HG03457 (cell line): Measurements from ENCODE around the gene AP1G2.
"Not testable (repeated sequence)": the region's sequence is repeated elsewhere in the genome, so short reads cannot be mapped to it uniquely, and the experiment has no call there.

Experiments used
- ATAC-seq: cut with Tn5 transposase; IDR thresholded peaks from one replicate; pipeline ENCODE4 v1.9.1; 2021; ENCODE audit warnings: moderate number of reproducible peaks; ENCODE audit not compliant: unreplicated experiment

The AP1G2 gene

GRCh38 chr14:23601424-23601823 is 33.8 kb upstream of the AP1G2 start:
- no peak for ATAC-seq

GRCh38 chr14:23600806-23601205 is 33.2 kb upstream of the AP1G2 start:
- ATAC-seq: no peak

- ATAC-seq: no peak
Observed at GRCh38 chr14:23600322-23600707, 32.7 kb upstream of the AP1G2 start.

GRCh38 chr14:23594191-23594590 is 26.6 kb upstream of the AP1G2 start:
- not testable (repeated sequence) for ATAC-seq

- no peak for ATAC-seq
Observed at GRCh38 chr14:23590198-23590597, 22.6 kb upstream of the AP1G2 start.

GRCh38 chr14:23589606-23590005 is 22.0 kb upstream of the AP1G2 start:
- no peak for ATAC-seq

GRCh38 chr14:23588884-23589598 is 21.4 kb upstream of the AP1G2 start:
- ATAC-seq: peak; percentile 91

- ATAC-seq: not testable (repeated sequence)
Observed at GRCh38 chr14:23584527-23585203, 17.1 kb upstream of the AP1G2 start.

GRCh38 chr14:23583761-23584526 is 16.4 kb upstream of the AP1G2 start:
- not testable (repeated sequence) for ATAC-seq

- ATAC-seq: no peak
Observed at GRCh38 chr14:23582906-23583760, 15.5 kb upstream of the AP1G2 start.

- ATAC-seq: no peak
Observed at GRCh38 chr14:23580948-23581281, 13.3 kb upstream of the AP1G2 start.

- no peak for ATAC-seq
Observed at GRCh38 chr14:23580152-23580926, 12.7 kb upstream of the AP1G2 start.

- no peak for ATAC-seq
Observed at GRCh38 chr14:23579739-23580138, 12.1 kb upstream of the AP1G2 start.

- no peak for ATAC-seq
Observed at GRCh38 chr14:23579311-23579630, 11.7 kb upstream of the AP1G2 start.

- no peak for ATAC-seq
Observed at GRCh38 chr14:23578560-23579310, 11.1 kb upstream of the AP1G2 start, which contains the start of gene JPH4. JPH4 (minus strand) TSS chr14:23578790; CDS start chr14:23577453, 1,337 bp downstream.

GRCh38 chr14:23577710-23578392 is 10.3 kb upstream of the AP1G2 start:
- no peak for ATAC-seq

GRCh38 chr14:23577004-23577681 is 9.6 kb upstream of the AP1G2 start:
- no peak for ATAC-seq

- no peak for ATAC-seq
Observed at GRCh38 chr14:23573384-23574015, 5.9 kb upstream of the AP1G2 start.
